ENCODE data around the gene GRN.
A peak's percentile ranks its signal among the peaks of the same experiment; 100 is the strongest.

- TF ChIP-seq USF2 (IDR thresholded peaks at IDR 0.05; ENCODE audit: borderline replicate concordance, low read depth, low read length) (no peak), MEF2A (IDR thresholded peaks at IDR 0.05; ENCODE audit: borderline replicate concordance, low read depth) (no peak), GATA2 (CRISPR knock-in tag; IDR thresholded peaks at IDR 0.05) (no peak), CTCF (IDR thresholded peaks at IDR 0.05) (peak; percentile 51), TAF1 (IDR thresholded peaks at IDR 0.05; ENCODE audit: borderline replicate concordance, low read depth, low read length) (no peak), YY1 (IDR thresholded peaks at IDR 0.05; ENCODE audit: low read depth) (no peak), SIN3A (IDR thresholded peaks at IDR 0.05; ENCODE audit: borderline replicate concordance, low read depth, low read length) (no peak), RFX5 (IDR thresholded peaks at IDR 0.05; ENCODE audit: low read length) (no peak), POLR2AphosphoS5 (IDR thresholded peaks at IDR 0.05; ENCODE audit: low read depth, low read length) (no peak), REST (IDR thresholded peaks at IDR 0.05; ENCODE audit: low read depth, low read length) (no peak), ELF1 (IDR thresholded peaks at IDR 0.05) (no peak), RXRA (IDR thresholded peaks at IDR 0.05; ENCODE audit: borderline replicate concordance, low read depth) (no peak)
Observed at GRCh38 chr17:44376124-44376523, 31.0 kb downstream of the GRN start.

Measured in SK-N-SH (cell line).